GM21367 (cell line): ENCODE results near the gene SERP1.

ENCODE experiments used
- ATAC-seq: cut with Tn5 transposase; IDR thresholded peaks from one replicate; pipeline ENCODE4 v1.9.1; 2021; ENCODE audit not compliant: unreplicated experiment

The SERP1 gene

DNA sequence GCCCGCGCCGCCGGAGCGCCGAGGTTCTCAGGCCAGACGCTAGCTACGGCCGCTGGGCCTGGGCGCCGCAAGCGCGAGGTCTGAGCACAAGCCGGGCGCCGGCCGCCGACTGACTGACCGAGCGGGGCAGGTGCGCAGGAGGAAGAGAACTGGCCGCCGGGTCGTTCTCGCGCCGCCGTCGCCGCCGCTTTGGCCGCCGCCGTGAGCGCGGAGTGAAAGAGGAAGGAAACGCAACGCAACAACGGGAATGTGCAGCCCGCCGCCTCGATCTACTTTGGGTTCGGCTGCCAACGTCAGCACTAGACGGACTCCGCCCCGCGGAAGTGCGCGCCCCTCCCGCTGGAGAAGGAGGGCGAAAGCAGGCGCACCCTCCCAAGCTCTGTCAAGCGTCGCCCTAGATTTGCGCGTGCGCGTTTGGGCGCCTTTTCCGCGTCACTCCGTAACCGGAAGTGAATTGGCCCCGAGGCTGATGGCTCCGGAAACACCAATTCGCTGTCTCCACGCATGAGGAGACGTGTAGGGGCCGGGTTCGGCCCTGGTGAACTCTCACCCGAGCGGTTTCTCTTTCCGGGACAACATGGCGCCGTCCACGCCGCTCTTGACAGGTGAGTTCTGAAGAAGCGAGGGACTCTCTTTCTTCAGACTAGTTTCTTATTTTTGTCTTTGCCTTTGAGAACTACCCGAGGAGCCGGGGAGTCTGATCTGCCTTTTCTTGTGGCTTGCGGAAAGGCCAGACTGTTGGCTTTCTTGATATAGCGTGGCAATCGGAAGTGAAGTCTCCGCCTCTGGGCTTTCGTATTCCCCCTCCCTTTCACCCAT lies at the start of gene SERP1, which contains the start of gene EIF2A:
TSS of gene SERP1 (minus strand) at position 271 of the 819 bp plus-strand sequence. CDS start 361 bp downstream, outside the sequence.
TSS of gene EIF2A (plus strand) at position 562 of the 819 bp plus-strand sequence. CDS start at position 578, 16 bp downstream.
- peak; percentile 88 for ATAC-seq

- no peak for ATAC-seq
Measured at GRCh38 chr3:150594150-150594549, 47.9 kb upstream of the SERP1 start.

GRCh38 chr3:150589759-150590158 lies 43.5 kb upstream of the SERP1 start:
- ATAC-seq: no peak

DNA sequence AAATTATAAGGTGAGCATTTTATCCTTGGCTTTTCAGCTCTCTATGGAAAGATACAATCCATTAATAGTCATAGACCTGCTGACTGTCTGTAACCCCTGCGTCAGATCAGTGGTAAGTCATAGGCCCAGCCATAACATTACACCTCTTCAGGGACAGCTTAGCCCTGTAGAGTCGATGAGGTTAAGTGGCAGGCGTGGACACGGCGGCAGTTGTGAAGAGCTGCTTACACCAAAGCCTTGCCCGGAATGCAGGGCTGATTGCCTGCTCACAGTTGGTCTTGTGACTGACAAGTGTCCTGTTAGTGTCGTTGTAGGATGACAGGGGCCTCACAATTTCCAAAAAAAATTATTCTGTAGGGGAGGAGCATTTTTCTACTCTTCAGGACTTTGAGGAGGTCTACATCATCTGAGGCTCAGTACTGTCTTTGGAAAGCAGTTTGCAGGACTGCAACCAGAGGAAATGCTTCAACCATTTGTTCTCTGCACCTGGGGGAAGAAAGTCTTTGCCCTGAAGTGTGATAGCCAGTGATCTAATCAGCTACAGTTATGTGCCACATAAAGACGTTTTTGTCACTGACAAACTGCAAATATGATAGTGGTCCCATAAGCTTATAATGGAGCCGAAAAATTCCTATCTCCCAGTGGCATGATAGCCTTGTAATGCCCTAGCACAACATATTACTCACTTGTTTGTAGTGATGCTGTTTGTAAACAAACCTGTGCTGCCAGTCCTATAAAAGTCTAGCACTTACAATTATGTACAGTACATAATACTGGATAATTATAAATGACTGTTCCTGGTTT lies 41.9 kb upstream of the SERP1 start:
- ATAC-seq: no peak

DNA sequence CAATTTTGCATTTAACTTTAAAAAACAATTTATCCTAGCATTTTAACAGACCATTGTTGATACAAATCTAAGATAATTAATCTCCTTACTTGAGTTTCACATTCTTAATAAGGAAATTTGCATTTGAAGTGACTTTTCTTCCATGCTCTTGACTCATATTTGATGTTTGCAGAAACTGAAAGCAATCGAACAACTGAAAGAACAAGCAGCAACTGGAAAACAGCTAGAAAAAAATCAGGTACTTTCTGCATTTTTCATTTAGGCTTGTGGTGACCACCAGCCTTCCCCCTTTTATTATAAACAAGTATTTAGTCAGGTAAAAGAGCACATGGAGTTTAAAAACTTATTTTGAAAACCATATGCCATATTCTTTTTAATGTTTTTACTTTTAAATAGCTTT lies 36.7 kb upstream of the SERP1 start:
- no peak for ATAC-seq

- ATAC-seq: peak; percentile 53
Measured at GRCh38 chr3:150582620-150583019, 36.3 kb upstream of the SERP1 start.

DNA sequence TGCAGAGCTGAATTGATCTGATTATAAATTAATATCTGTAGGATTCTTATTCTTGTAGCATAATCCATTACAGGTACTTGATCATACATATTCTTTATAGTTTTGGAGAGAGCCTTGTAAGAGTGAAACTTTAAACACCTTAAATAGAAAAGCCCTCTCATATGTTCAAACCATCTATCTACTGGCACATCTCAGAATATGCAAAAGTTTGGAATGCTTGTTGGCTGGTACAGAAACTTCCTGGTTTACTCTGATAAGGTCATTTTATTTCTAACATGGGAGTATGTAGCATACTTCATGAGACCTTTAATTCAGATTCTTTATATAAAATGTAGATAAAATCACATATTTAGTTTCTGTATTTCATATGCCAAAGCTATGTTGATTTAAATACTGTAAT lies 34.9 kb upstream of the SERP1 start:
- no peak for ATAC-seq

- ATAC-seq: no peak
Measured at GRCh38 chr3:150577855-150578254, 31.6 kb upstream of the SERP1 start.

- no peak for ATAC-seq
Measured at GRCh38 chr3:150567328-150567727, 21.0 kb upstream of the SERP1 start.

- ATAC-seq: no peak
Measured at GRCh38 chr3:150564243-150564642, 17.9 kb upstream of the SERP1 start.

DNA sequence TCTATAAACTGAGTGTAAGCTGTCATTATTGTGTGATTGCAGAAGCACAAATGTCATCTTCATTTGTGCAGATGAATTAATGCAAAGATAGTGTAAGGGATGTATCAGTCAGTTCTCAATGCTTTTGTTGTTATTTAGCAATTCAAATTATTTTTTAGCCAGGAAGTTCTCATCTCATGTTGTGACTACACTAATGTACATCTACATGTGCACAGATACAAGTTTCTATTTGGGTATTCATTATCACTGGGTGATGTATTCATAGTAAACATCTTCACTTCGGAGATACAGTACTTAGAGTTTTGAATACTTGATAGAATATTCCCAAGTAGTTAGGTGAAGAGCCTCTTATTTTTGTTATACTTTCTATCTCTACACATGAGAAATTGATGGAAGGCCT lies 11.4 kb upstream of the SERP1 start:
- no peak for ATAC-seq

DNA sequence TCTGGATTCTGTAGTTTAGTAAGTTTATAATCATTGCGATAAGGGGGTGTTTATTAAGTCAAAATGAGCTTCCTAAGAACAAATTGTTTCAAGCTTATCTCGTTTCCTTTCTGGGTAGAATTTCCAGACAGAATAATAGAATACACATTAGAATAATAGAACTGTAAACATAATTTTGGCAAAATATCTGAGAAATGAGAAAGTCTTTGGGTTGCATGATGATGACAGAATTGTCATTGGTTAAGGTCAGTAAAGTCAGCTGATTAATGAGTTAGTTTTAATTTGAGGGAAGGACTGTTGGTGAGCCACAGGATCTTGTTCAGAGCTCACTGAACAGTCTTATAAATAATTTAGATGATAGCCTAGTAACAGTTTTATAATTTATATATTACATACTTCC lies 10.5 kb upstream of the SERP1 start:
- no peak for ATAC-seq

GRCh38 chr3:150555859-150556436 lies 9.7 kb upstream of the SERP1 start:
- no peak for ATAC-seq

DNA sequence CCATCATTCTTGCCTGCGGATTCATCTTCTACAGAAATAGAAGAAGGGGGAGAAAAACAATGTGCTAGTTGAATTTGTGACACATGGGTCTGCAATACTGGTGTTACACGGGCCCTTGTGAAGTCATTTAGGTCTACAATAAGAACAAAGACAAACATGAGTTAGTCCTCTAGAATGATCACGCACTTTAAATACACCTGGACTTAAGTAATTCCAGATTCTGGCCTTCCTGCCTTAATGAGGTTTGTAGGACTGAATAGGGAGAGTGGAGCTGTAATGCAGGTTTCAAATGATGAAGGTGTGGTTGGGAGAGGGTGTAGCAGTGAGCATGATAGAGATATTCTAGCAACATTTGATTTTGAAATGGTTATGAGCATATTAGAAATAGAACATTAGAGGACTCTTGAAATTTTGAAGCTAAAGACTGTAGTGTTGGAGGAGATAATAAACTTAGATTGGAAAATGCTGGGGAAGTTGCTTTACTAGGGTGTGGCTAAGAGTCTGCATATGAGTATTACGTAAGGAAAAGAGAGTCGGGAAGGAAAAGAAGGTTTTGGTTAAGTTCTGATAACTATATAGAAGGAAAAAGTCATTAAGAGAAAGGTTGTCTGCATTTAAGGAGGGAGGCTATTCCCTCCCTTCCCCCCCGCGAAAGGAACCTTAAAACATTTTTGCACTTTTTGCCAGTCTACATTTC lies 897 bp upstream of the SERP1 start:
- ATAC-seq: no peak

- ATAC-seq: peak; percentile 6
Measured at GRCh38 chr3:150545419-150546225, 674 bp downstream of the SERP1 start.

GRCh38 chr3:150544726-150545125 lies 1.6 kb downstream of the SERP1 start:
- no peak for ATAC-seq

- ATAC-seq: no peak
Measured at GRCh38 chr3:150544041-150544440, 2.3 kb downstream of the SERP1 start.

GRCh38 chr3:150543531-150543930 lies 2.8 kb downstream of the SERP1 start:
- no peak for ATAC-seq

- ATAC-seq: no peak
Measured at GRCh38 chr3:150543128-150543527, 3.2 kb downstream of the SERP1 start.

DNA sequence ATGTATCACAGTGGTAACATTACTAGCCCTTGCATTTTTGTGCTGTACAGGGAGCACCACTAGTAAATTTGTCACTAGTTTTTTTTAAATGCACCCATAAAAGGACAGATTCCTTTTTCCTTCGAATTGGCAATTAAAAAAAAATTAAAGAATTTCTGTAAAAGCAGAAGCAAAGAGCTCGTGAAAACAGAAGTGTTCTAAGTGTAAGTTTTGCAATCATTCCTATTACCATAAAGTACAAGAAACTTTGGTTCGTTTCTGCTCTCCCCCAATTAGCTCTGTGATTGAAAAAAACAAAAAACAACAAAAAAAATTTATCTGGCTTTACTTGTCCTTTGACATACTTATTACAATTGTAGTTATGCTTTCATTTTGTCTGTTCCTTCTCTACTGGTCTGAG lies 5.3 kb downstream of the SERP1 start:
- ATAC-seq: no peak
